Measurements from ENCODE around the gene AWAT2. TPM values are rescaled to one million over a fixed set of nuclear protein-coding genes. Genes with fewer than 3 reads are reported as not detected.

Gene AWAT2
- total RNA-seq, 4 donors from 2014 or later: not detected

GRCh38 chrX:70079297-70079696, 29.6 kb upstream of the AWAT2 start:
- ATAC-seq: no peak
- H3K27me3 ChIP-seq: no peaks in the 10 kb centered on the region
- 77 to 80% methylated on average over 1 to 4 of the region's 5 CpGs for WGBS, 2 donors (ENCODE audit: low coverage in 1 of 2)
- no peaks in the 10 kb centered on the region for H3K36me3 ChIP-seq
- no peak for TF ChIP-seq POLR2AphosphoS5 (IDR thresholded peaks at IDR 0.05)
- no peak for TF ChIP-seq POLR2A (IDR thresholded peaks at IDR 0.05)
- no peak overlapping the region for H3K4me3 ChIP-seq
- H3K27ac ChIP-seq: no peak overlapping the region
- no peaks in the 10 kb centered on the region for H3K9me3 ChIP-seq
- no peaks in the 10 kb centered on the region for H3K4me1 ChIP-seq

GRCh38 chrX:70066646-70067045, 16.9 kb upstream of the AWAT2 start:
- H3K27me3 ChIP-seq: no peaks in the 10 kb centered on the region
- WGBS, 2 donors (ENCODE audit: low coverage in 1 of 2): 89 to 91% methylated on average over 6 to 7 of the region's 7 CpGs
- H3K4me3 ChIP-seq: no peak overlapping the region
- H3K27ac ChIP-seq: no peak overlapping the region
- no peaks in the 10 kb centered on the region for H3K9me3 ChIP-seq
- TF ChIP-seq EP300 (IDR thresholded peaks at IDR 0.05): no peak
- no peak for TF ChIP-seq POLR2A (IDR thresholded peaks at IDR 0.05)
- TF ChIP-seq POLR2AphosphoS5 (IDR thresholded peaks at IDR 0.05): no peak
- TF ChIP-seq CTCF (IDR thresholded peaks at IDR 0.05): no peak
- ATAC-seq: no peak
- no peaks in the 10 kb centered on the region for H3K36me3 ChIP-seq
- H3K4me1 ChIP-seq: no peaks in the 10 kb centered on the region

- no peak overlapping the region for H3K27ac ChIP-seq
- H3K27me3 ChIP-seq: no peaks in the 10 kb centered on the region
- no peaks in the 10 kb centered on the region for H3K36me3 ChIP-seq
- WGBS, 2 donors (ENCODE audit: low coverage in 1 of 2): 80% methylated on average over 18 of the region's 52 CpGs; no CpG with 5 or more reads in 1 of the 2 donors
- TF ChIP-seq EP300 (IDR thresholded peaks at IDR 0.05): no peak
- no peak for TF ChIP-seq CTCF (IDR thresholded peaks at IDR 0.05)
- TF ChIP-seq POLR2A (IDR thresholded peaks at IDR 0.05): no peak
- TF ChIP-seq POLR2AphosphoS5 (IDR thresholded peaks at IDR 0.05): no peak
- no peak for ATAC-seq
- no peaks in the 10 kb centered on the region for H3K4me1 ChIP-seq
- no peaks in the 10 kb centered on the region for H3K9me3 ChIP-seq
- no peak overlapping the region for H3K4me3 ChIP-seq
Measured at GRCh38 chrX:70062961-70063550, 13.3 kb upstream of the AWAT2 start.

- H3K27ac ChIP-seq: no peak within 1 kb of the TSS
- no peak within 1 kb of the TSS for H3K4me3 ChIP-seq
- no peaks in the 10 kb centered on the region for H3K27me3 ChIP-seq
- WGBS, 2 donors (ENCODE audit: low coverage in 1 of 2): 76% methylated on average over 3 of the region's 14 CpGs; no CpG with 5 or more reads in 1 of the 2 donors
- no peak for TF ChIP-seq EP300 (IDR thresholded peaks at IDR 0.05)
- TF ChIP-seq POLR2AphosphoS5 (IDR thresholded peaks at IDR 0.05): no peak
- TF ChIP-seq POLR2A (IDR thresholded peaks at IDR 0.05): no peak
- TF ChIP-seq CTCF (IDR thresholded peaks at IDR 0.05): no peak
- H3K9me3 ChIP-seq: no peaks in the 10 kb centered on the region
- no peak for ATAC-seq
- H3K4me1 ChIP-seq: no peaks in the 10 kb centered on the region
- no peaks in the 10 kb centered on the region for H3K36me3 ChIP-seq
Measured at GRCh38 chrX:70062076-70062475, 12.3 kb upstream of the AWAT2 start, which contains the start of gene OTUD6A. TSS of gene OTUD6A (plus strand) at chrX:70062457. CDS start at chrX:70062525, 68 bp downstream.

- ATAC-seq: no peak
- no peaks in the 10 kb centered on the region for H3K27me3 ChIP-seq
- no peak for TF ChIP-seq POLR2AphosphoS5 (IDR thresholded peaks at IDR 0.05)
- H3K36me3 ChIP-seq: no peaks in the 10 kb centered on the region
- H3K9me3 ChIP-seq: no peaks in the 10 kb centered on the region
- H3K4me3 ChIP-seq: no peak overlapping the region
- 73 to 83% methylated on average over 1 to 3 of the region's 5 CpGs for WGBS, 2 donors (ENCODE audit: low coverage in 1 of 2)
- no peak overlapping the region for H3K27ac ChIP-seq
- no peaks in the 10 kb centered on the region for H3K4me1 ChIP-seq
Measured at GRCh38 chrX:70054391-70054790, 4.7 kb upstream of the AWAT2 start.

- H3K9me3 ChIP-seq: no peaks in the 10 kb centered on the region
- no peak for ATAC-seq
- no peak overlapping the region for H3K4me3 ChIP-seq
- no peaks in the 10 kb centered on the region for H3K4me1 ChIP-seq
- no peaks in the 10 kb centered on the region for H3K27me3 ChIP-seq
- WGBS, 2 donors (ENCODE audit: low coverage in 1 of 2): 77 to 78% methylated on average over 3 to 6 of the region's 11 CpGs
- H3K27ac ChIP-seq: no peak overlapping the region
- H3K36me3 ChIP-seq: no peaks in the 10 kb centered on the region
- TF ChIP-seq EP300 (IDR thresholded peaks at IDR 0.05) (no peak), POLR2A (IDR thresholded peaks at IDR 0.05) (no peak), CTCF (IDR thresholded peaks at IDR 0.05) (no peak), POLR2AphosphoS5 (IDR thresholded peaks at IDR 0.05) (no peak)
Measured at GRCh38 chrX:70052895-70053615, 3.3 kb upstream of the AWAT2 start.
